HL-60 (cell line): ENCODE measurements around the gene P2RY13.

ENCODE experiments used
- DNase-seq, 2 experiments: peaks; one replicate each; pipeline ENCODE4 v3.0.0-alpha.2; 2010 to 2020; ENCODE audit warnings: low read depth in 1 of 2, low spot score in 1 of 2
- H3K27ac ChIP-seq: fragments of 250-450 bp; sonication (Bioruptor Pico); replicated peaks from 2 replicates; pipeline ENCODE4 v1.5.1; 2020; ENCODE audit warnings: mild to moderate bottlenecking, moderate library complexity
- H3K27me3 ChIP-seq: fragments of 250-450 bp; sonication (Bioruptor Pico); 2 replicates; pipeline ENCODE4 v1.5.1; 2021; ENCODE audit warnings: mild to moderate bottlenecking, moderate library complexity; ENCODE audit not compliant: insufficient read depth, poor library complexity, severe bottlenecking
- H3K4me3 ChIP-seq: replicated peaks from 2 replicates; pipeline ENCODE4 v1.5.1; 2011; ENCODE audit warnings: mild to moderate bottlenecking, control low read depth, low read length; ENCODE audit not compliant: insufficient read depth
- CTCF ChIP-seq: IDR thresholded peaks from one replicate; pipeline ENCODE4 v1.5.1; 2011; ENCODE audit warnings: low read length, control low read depth, inconsistent platforms; ENCODE audit not compliant: insufficient read depth
- GABPA ChIP-seq: IDR thresholded peaks from 2 replicates; pipeline ENCODE4 v1.6.1; 2012; ENCODE audit warnings: low read depth
- POLR2AphosphoS5 ChIP-seq: IDR thresholded peaks from 2 replicates; pipeline ENCODE4 v1.6.1; 2012; ENCODE audit warnings: low read depth
- REST ChIP-seq: IDR thresholded peaks from 2 replicates; pipeline ENCODE4 v1.6.1; 2012; ENCODE audit warnings: low read depth; ENCODE audit not compliant: insufficient replicate concordance
- SPI1 ChIP-seq: IDR thresholded peaks from 2 replicates; pipeline ENCODE4 v1.6.1; 2012; ENCODE audit warnings: low read depth, mild to moderate bottlenecking, borderline replicate concordance

P2RY13 gene

GRCh38 chr3:151327571-151328198 lies 1.7 kb downstream of the P2RY13 start:
- no peak for TF ChIP-seq SPI1
- peak; percentile 26 for TF ChIP-seq CTCF
- TF ChIP-seq GABPA: no peak
- no peak for TF ChIP-seq POLR2AphosphoS5
- TF ChIP-seq REST: no peak
- Histone ChIP-seq H3K27me3 (no peaks in the 10 kb centered on the region), H3K27ac (peak overlapping the region; percentile 72), H3K4me3 (peak overlapping the region; percentile 44)
- no peak for DNase-seq

- DNase-seq: no peak
- Histone ChIP-seq H3K4me3 (no peak overlapping the region), H3K27me3 (no peaks in the 10 kb centered on the region), H3K27ac (no peak overlapping the region)
- TF ChIP-seq POLR2AphosphoS5 (no peak), GABPA (no peak), SPI1 (peak; percentile 32; the same call in 1 of the 2 replicates), REST (no peak), CTCF (no peak)
Observed at GRCh38 chr3:151322511-151322910, 6.8 kb downstream of the P2RY13 start.

- Histone ChIP-seq H3K27me3 (no peaks in the 10 kb centered on the region), H3K27ac (peak overlapping the region; percentile 22; the same call in 1 of the 2 replicates), H3K4me3 (no peak overlapping the region)
- no peak for DNase-seq
- TF ChIP-seq REST (no peak), SPI1 (no peak), GABPA (no peak), CTCF (no peak), POLR2AphosphoS5 (no peak)
Observed at GRCh38 chr3:151321526-151321925, 7.8 kb downstream of the P2RY13 start.
